ENCODE results near the gene LAPTM5.

- TF ChIP-seq CTCF (IDR thresholded peaks at IDR 0.05; ENCODE audit: extremely low read depth in 1 of 2, insufficient read depth in 1 of 2, low read depth in 1 of 2, low read length in 2 of 2) = no peak
- no peak for TF ChIP-seq POLR2A (IDR thresholded peaks at IDR 0.05; ENCODE audit: low read depth, low read length)
- TF ChIP-seq POLR2AphosphoS5 (IDR thresholded peaks at IDR 0.05; ENCODE audit: insufficient read depth, low read depth, low read length) = no peak
- no peak for TF ChIP-seq JUN (IDR thresholded peaks at IDR 0.05; ENCODE audit: borderline replicate concordance, insufficient read depth, insufficient read length, low read depth)
Observed at GRCh38 chr1:30806381-30807317, 49.1 kb upstream of the LAPTM5 start.
